ENCODE data around the gene OR51D1. TPM values are rescaled to one million over a fixed set of nuclear protein-coding genes. Genes with fewer than 3 reads are reported as not detected.

The OR51D1 gene
- total RNA-seq, 4 donors from 2014 or later: not detected

DNA sequence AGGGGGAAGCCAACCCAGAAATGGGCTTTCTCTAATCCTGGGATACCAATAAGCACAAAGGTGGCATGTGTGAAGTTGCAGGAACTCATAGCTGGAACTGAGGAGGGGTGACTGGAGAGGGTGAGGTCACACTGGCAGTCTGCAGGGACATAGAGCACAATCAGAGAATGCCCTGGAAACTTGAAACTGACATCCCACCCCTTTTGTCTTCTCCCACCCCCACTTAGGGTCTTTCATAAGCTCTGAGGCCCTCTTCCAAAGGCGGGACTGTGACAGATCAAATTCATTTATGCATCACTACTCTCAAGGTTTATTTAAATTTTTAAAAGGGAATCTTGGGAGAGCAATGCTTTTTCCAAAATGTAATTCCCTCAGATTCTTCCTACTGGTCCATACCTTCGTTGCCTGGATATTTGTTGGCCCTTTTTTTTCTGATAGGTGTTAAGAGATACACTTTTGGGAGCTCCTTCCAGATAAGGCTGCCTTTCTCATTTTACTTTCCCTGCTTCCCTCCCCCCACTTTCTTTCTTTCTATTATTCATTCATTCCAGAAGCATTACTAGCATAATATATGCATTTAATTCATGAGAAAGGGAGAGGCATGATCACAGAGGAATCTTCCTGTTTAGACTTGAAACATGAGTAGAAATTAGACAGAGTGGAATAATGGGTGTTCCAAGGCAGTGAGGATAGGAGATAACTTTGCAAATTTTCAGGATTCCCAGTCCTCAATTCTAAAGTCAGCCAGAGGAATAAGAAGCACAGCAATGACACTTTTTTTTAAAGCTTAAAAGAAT, 45.5 kb downstream of the OR51D1 start:
- H3K4me3 ChIP-seq (ENCODE audit: low read depth, poor library complexity, severe bottlenecking): no peak overlapping the region
- WGBS, 2 donors: 57 to 58% methylated on average over 2 of the region's 2 CpGs
- intact Hi-C loops (cut with DNase I; ENCODE audit: low total_unique reads): no loop called here
- TF ChIP-seq POLR2A (IDR thresholded peaks at IDR 0.05): no peak
- TF ChIP-seq, protein P1, sequence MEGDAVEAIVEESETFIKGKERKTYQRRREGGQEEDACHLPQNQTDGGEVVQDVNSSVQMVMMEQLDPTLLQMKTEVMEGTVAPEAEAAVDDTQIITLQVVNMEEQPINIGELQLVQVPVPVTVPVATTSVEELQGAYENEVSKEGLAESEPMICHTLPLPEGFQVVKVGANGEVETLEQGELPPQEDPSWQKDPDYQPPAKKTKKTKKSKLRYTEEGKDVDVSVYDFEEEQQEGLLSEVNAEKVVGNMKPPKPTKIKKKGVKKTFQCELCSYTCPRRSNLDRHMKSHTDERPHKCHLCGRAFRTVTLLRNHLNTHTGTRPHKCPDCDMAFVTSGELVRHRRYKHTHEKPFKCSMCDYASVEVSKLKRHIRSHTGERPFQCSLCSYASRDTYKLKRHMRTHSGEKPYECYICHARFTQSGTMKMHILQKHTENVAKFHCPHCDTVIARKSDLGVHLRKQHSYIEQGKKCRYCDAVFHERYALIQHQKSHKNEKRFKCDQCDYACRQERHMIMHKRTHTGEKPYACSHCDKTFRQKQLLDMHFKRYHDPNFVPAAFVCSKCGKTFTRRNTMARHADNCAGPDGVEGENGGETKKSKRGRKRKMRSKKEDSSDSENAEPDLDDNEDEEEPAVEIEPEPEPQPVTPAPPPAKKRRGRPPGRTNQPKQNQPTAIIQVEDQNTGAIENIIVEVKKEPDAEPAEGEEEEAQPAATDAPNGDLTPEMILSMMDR (IDR thresholded peaks at IDR 0.05): no peak
- no peak for DNase-seq (ENCODE audit: low spot score in 2 of 2)

DNA sequence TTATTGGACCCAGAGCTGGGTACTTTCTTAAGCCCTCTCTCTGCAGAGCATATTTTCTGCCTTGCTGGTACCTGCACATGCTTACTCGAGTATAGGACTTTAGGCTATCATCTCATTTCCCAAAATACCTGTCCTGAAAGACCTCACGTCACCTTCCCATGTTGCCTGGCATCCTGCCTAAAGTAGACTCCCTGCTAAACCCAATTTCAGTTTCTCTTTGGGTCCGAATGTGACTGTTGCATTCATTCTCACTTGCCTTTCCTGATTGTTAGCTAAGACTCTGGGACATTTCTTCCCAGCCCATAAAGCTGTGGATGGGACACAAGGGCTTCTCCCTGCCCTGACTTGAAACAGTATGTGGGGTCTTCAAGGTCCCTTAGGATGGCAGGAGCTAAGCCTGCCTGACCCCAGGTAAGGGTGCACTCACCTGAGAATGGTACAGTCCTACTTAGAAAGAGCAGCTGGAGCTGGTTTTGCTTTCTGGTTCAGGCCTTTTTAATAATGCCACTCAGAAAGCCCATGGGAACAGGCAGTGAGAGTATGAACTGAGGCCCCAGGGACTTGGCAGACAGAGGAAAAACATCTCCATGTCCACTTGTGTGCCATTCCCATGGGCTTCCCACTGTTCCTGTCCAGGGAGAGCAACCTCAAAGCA, 47.5 kb downstream of the OR51D1 start:
- intact Hi-C loops (cut with DNase I; ENCODE audit: low total_unique reads): no loop called here
- 64% methylated on average over 3 of the region's 3 CpGs for WGBS, 2 donors
- DNase-seq (ENCODE audit: low spot score in 2 of 2): no peak
- TF ChIP-seq POLR2A (IDR thresholded peaks at IDR 0.05): no peak
- TF ChIP-seq, protein P1 (IDR thresholded peaks at IDR 0.05): no peak
- no peak overlapping the region for H3K4me3 ChIP-seq (ENCODE audit: low read depth, poor library complexity, severe bottlenecking)

Other genes starting within 250 kb of the OR51D1 start
- gene TRIM21, start 243.8 kb upstream of the OR51D1 start, total RNA-seq: 10 to 100 TPM in 3 of 4 donors, 1 to 10 TPM in 1; 7.0 to 12.7 (median 12.3) TPM
- gene OR52K2, start 188.2 kb upstream of the OR51D1 start, total RNA-seq: not detected
- gene OR52K1, start 154.8 kb upstream of the OR51D1 start, total RNA-seq: not detected
- gene OR52M1, start 92.3 kb upstream of the OR51D1 start, total RNA-seq: not detected
- not detected for gene OR52I2, start 55.7 kb upstream of the OR51D1 start, total RNA-seq
- not detected for gene OR52I1, start 43.4 kb upstream of the OR51D1 start, total RNA-seq
- 10 to 100 TPM in 1 of 4 donors, 1 to 10 TPM in 3; 7.3 to 12.5 (median 8.9) TPM for gene TRIM68, start 29.2 kb upstream of the OR51D1 start, total RNA-seq
- gene OR51E1, start 6.5 kb downstream of the OR51D1 start, total RNA-seq: under 1 TPM; 0.11 to 0.39 (median 0.21) TPM
- under 1 TPM in 2 of 4 donors, not detected in 2; 0.10 to 0.30 TPM for gene OR51E2, start 60.4 kb downstream of the OR51D1 start, total RNA-seq
- gene MMP26, start 67.3 kb downstream of the OR51D1 start, total RNA-seq: not detected
- not detected for gene OR51F1, start 132.5 kb downstream of the OR51D1 start, total RNA-seq
- not detected for gene OR52R1, start 166.9 kb downstream of the OR51D1 start, total RNA-seq
- gene OR51F2, start 183.8 kb downstream of the OR51D1 start, total RNA-seq: not detected
- not detected for gene OR51S1, start 211.7 kb downstream of the OR51D1 start, total RNA-seq
- gene OR51T1, start 244.4 kb downstream of the OR51D1 start, total RNA-seq: not detected

Measured in lower leg skin (tissue), 4 donors.